Fibroblast of lung (primary cell): ENCODE measurements around the gene GPR37L1.
"Not testable (repeated sequence)": the region's sequence is repeated elsewhere in the genome, so short reads cannot be mapped to it uniquely, and the experiment has no call there.

Experiments used
- EZH2 ChIP-seq: IDR thresholded peaks from 2 replicates; pipeline ENCODE4 v1.5.1; 2012; ENCODE audit warnings: low read length, control low read depth, mild to moderate bottlenecking; ENCODE audit errors: missing control alignments
- TF ChIP-seq, protein P1 (sequence below), 2 donors: IDR thresholded peaks in 1 of 2; conservative IDR thresholded peaks in 1 of 2; 1 replicate in 1 of 2; 2 replicates in 1 of 2; pipeline ENCODE4 v1.5.1; 2011 to 2012; ENCODE audit warnings: low read length in 2 of 2, control low read depth in 1 of 2, inconsistent platforms in 1 of 2, low read depth in 1 of 2, mild to moderate bottlenecking in 1 of 2

DNA sequence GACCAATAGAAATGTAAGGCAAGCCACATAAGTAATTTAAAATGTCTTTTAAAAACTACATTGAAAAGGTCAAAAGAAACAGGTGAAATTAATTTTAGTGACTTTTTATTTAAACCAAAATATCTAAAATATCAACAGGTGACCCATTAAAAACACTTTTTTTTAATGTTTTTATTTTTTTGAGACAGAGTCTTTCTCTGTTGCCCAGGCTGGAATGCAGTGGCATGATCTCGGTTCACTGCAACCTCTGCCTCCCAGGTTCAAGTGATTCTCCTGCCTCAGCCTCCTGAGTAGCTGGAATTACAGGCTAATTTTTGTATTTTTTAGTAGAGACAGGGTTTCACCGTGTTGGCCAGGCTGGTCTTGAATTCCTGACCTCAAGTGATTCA is 58.0 kb downstream of the GPR37L1 start:
- TF ChIP-seq, protein P1, sequence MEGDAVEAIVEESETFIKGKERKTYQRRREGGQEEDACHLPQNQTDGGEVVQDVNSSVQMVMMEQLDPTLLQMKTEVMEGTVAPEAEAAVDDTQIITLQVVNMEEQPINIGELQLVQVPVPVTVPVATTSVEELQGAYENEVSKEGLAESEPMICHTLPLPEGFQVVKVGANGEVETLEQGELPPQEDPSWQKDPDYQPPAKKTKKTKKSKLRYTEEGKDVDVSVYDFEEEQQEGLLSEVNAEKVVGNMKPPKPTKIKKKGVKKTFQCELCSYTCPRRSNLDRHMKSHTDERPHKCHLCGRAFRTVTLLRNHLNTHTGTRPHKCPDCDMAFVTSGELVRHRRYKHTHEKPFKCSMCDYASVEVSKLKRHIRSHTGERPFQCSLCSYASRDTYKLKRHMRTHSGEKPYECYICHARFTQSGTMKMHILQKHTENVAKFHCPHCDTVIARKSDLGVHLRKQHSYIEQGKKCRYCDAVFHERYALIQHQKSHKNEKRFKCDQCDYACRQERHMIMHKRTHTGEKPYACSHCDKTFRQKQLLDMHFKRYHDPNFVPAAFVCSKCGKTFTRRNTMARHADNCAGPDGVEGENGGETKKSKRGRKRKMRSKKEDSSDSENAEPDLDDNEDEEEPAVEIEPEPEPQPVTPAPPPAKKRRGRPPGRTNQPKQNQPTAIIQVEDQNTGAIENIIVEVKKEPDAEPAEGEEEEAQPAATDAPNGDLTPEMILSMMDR (conservative IDR thresholded peaks at IDR 0.05 in 1 of 2, IDR thresholded peaks at IDR 0.05 in 1 of 2; ENCODE audit: low read depth in 1 of 2, low read length in 2 of 2), result not testable (repeated sequence)
- TF ChIP-seq EZH2, result not testable (repeated sequence)
